Transverse colon (tissue), 4 donors: ENCODE data around the gene PMIS2. TPM values are rescaled to one million over a fixed set of nuclear protein-coding genes. Genes with fewer than 3 reads are reported as not detected.

Experiments
- DNase-seq: peaks from one replicate; pipeline ENCODE4 v3.0.0-alpha.2; 2019
- H3K27ac ChIP-seq, 4 donors: fragments of 200-600 bp; sonication (generic); 2 replicates each; pipeline ENCODE4 v1.5.1; 2016 to 2018; ENCODE audit warnings: inconsistent platforms in 4 of 4
- H3K27me3 ChIP-seq: fragments of 200-600 bp; sonication (generic); 2 replicates; pipeline ENCODE4 v1.5.1; 2017; ENCODE audit warnings: inconsistent platforms
- H3K36me3 ChIP-seq, 4 donors: fragments of 200-600 bp; sonication (generic); 2 replicates each; pipeline ENCODE4 v1.5.1; 2017 to 2019; ENCODE audit warnings: inconsistent platforms in 4 of 4
- H3K4me1 ChIP-seq, 4 donors: fragments of 200-600 bp; sonication (generic); 2 replicates each; pipeline ENCODE4 v1.5.1; 2017 to 2020; ENCODE audit warnings: inconsistent platforms in 4 of 4
- H3K4me3 ChIP-seq, 4 donors: fragments of 200-600 bp; sonication (generic); 1 replicate in 1 of 4; 2 replicates in 3 of 4; pipeline versions ENCODE4 v1.5.1 to v1.6.1; 2017 to 2019; ENCODE audit warnings: inconsistent platforms in 4 of 4
- H3K9me3 ChIP-seq, 2 donors: fragments of 200-600 bp; sonication (generic); 2 replicates each; pipeline ENCODE4 v1.5.1; 2017 to 2019; ENCODE audit warnings: inconsistent platforms in 2 of 2
- EP300 ChIP-seq: sonication (generic); formaldehyde crosslinking; IDR thresholded peaks from one replicate; pipeline ENCODE4 v1.6.1; 2017; ENCODE audit warnings: antibody characterized with exemption, low read depth
- POLR2A ChIP-seq: fragments of 450-650 bp; IDR thresholded peaks from one replicate; pipeline ENCODE4 v1.6.1; 2016; ENCODE audit warnings: antibody characterized with exemption, mild to moderate bottlenecking, moderate library complexity
- POLR2AphosphoS5 ChIP-seq, 3 donors: sonication (generic); formaldehyde crosslinking; IDR thresholded peaks; one replicate each; pipeline ENCODE4 v1.6.1; 2016; ENCODE audit warnings: antibody characterized with exemption in 3 of 3
- WGBS, 2 donors: methylation state at CpG; one replicate each; pipeline ENCODE4 v1.1.5; 2018; ENCODE audit warnings: low coverage in 1 of 2; 5-methylcytosine and 5-hydroxymethylcytosine counted together
- in situ Hi-C, 4 donors: fragments of 200-750 bp; cut with MboI; loops; one replicate each; pipeline versions ENCODE4 v1.15.0 to v1.15.1; 2017; ENCODE audit warnings: low sequenced_read_pairs in 3 of 4, low pct_ligation_motif_present in 1 of 4, low pct_unique_long_range_greater_than_20kb in 1 of 4
- intact Hi-C: fragments of 100-400 bp; cut with DNase I; formaldehyde crosslinking; loops from one replicate; pipeline ENCODE4 v1.15.1; 2023; ENCODE audit warnings: low total_unique reads
- total RNA-seq, 4 donors: library from RNA; depleted of rRNA; stranded (reverse); fragments of >200 nt; gene quantifications; one replicate each; pipeline ENCODE4 v1.1.0, GENCODE V29; 2016
- TF ChIP-seq, protein P1 (sequence below), 5 experiments: fragments of 200-600 bp in 3 of 5; fragments of 450-650 bp in 2 of 5; sonication (generic) in 3 of 5; IDR thresholded peaks; 1 replicate in 2 of 5; 2 replicates in 3 of 5; pipeline ENCODE4 v1.5.1; 2016 to 2017; ENCODE audit warnings: antibody characterized with exemption in 5 of 5, inconsistent platforms in 3 of 5, mild to moderate bottlenecking in 2 of 5, moderate library complexity in 1 of 5

Gene PMIS2
- total RNA-seq, 4 donors from 2014 or later = not detected

DNA sequence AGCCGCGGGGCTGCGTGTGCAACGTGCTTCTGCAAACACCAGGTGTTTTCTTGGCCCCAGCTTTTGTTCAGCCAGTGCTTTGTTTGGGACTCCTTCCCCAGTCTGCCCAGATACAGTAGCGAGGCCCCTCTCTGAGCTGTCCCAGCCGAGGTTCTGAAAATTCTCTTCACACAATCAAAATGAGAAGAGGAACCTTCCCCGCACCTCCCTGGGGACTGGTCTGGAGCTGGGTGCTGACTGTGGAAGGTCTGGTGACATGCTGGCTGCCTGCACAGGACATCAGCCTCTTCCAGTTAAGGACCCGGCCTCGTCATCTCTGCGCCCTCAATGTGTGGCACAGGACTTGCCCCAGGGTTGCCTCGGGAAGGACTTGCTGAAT, 26.7 kb upstream of the PMIS2 start:
- in situ Hi-C loops (no loop called here), intact Hi-C loops (no loop called here)
- Histone ChIP-seq H3K4me1 (peaks cover 0 to 12% (median 9%) of the 10 kb centered on the region in 4 donors), H3K36me3 (no peaks in the 10 kb centered on the region), H3K27ac (no peak overlapping the region), H3K9me3 (no peaks in the 10 kb centered on the region), H3K27me3 (peaks cover 48% of the 10 kb centered on the region), H3K4me3 (no peak overlapping the region)
- no peak for DNase-seq
- 43% methylated on average over 11 of the region's 11 CpGs; no CpG with 5 or more reads in 1 of the 2 donors for WGBS, 2 donors
- no peak for TF ChIP-seq POLR2AphosphoS5 (IDR thresholded peaks at IDR 0.05)
- no peak for TF ChIP-seq EP300

DNA sequence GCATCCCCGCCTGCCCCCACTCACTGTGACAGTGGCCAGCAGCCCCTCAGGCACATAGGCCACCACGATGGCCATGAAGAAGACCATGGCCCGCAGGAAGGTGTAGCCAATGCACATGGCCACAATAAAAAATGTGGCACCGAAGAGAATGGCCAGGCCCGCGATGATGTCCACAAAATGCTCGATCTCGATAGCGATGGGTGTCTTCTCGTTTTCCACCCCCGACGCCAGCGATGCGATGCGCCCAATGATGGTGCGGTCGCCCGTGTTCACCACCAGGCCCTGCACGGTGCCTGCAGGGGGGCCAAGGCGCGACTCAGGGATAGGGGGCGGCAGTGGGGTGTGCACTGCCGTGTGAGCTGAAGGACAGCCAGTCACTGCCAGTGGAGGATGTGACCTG, 26.2 kb upstream of the PMIS2 start:
- Histone ChIP-seq H3K27me3 (peaks cover 48% of the 10 kb centered on the region), H3K27ac (no peak overlapping the region), H3K4me1 (peaks cover 0 to 12% (median 9%) of the 10 kb centered on the region in 4 donors), H3K4me3 (no peak overlapping the region), H3K36me3 (no peaks in the 10 kb centered on the region), H3K9me3 (no peaks in the 10 kb centered on the region)
- no peak for DNase-seq
- in situ Hi-C loops = no loop called here
- WGBS, 2 donors = 90 to 100% methylated on average over 2 to 23 of the region's 23 CpGs
- no peak for TF ChIP-seq EP300
- no peak for TF ChIP-seq POLR2A
- TF ChIP-seq, protein P1, sequence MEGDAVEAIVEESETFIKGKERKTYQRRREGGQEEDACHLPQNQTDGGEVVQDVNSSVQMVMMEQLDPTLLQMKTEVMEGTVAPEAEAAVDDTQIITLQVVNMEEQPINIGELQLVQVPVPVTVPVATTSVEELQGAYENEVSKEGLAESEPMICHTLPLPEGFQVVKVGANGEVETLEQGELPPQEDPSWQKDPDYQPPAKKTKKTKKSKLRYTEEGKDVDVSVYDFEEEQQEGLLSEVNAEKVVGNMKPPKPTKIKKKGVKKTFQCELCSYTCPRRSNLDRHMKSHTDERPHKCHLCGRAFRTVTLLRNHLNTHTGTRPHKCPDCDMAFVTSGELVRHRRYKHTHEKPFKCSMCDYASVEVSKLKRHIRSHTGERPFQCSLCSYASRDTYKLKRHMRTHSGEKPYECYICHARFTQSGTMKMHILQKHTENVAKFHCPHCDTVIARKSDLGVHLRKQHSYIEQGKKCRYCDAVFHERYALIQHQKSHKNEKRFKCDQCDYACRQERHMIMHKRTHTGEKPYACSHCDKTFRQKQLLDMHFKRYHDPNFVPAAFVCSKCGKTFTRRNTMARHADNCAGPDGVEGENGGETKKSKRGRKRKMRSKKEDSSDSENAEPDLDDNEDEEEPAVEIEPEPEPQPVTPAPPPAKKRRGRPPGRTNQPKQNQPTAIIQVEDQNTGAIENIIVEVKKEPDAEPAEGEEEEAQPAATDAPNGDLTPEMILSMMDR (IDR thresholded peaks at IDR 0.05) = no peak
- TF ChIP-seq POLR2AphosphoS5 (IDR thresholded peaks at IDR 0.05) = no peak
- intact Hi-C loops = no loop called here

DNA sequence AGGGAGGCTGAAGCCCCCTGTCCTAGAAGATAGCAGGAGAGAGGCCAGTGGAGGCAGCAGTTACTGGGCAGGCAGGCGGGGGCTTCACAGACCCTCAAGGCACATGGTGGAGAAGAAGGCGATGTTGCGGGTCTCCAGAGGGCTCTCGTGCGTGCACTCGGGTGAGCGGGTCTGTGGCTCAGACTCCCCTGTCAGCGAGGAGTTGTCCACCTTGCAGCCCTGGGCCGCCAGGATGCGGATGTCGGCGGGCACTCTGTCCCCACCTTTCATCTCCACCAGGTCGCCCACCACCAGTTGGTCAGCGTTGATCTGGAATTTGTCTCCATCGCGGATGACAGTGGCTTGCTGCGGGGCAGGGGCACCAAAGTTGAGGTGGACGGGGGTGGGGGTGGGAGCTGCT, 25.7 kb upstream of the PMIS2 start:
- TF ChIP-seq POLR2AphosphoS5 (IDR thresholded peaks at IDR 0.05) (no peak), EP300 (no peak), POLR2A (no peak)
- TF ChIP-seq, protein P1 (IDR thresholded peaks at IDR 0.05) = no peak
- intact Hi-C loops (no loop called here), in situ Hi-C loops (no loop called here)
- no peaks in the 10 kb centered on the region for H3K36me3 ChIP-seq
- no peaks in the 10 kb centered on the region for H3K9me3 ChIP-seq
- H3K4me3 ChIP-seq = no peak overlapping the region
- no peak overlapping the region for H3K27ac ChIP-seq
- no peak for DNase-seq
- peaks cover 48% of the 10 kb centered on the region for H3K27me3 ChIP-seq
- 89 to 100% methylated on average over 1 to 18 of the region's 18 CpGs for WGBS, 2 donors
- H3K4me1 ChIP-seq = peaks cover 0 to 12% (median 9%) of the 10 kb centered on the region in 4 donors

DNA sequence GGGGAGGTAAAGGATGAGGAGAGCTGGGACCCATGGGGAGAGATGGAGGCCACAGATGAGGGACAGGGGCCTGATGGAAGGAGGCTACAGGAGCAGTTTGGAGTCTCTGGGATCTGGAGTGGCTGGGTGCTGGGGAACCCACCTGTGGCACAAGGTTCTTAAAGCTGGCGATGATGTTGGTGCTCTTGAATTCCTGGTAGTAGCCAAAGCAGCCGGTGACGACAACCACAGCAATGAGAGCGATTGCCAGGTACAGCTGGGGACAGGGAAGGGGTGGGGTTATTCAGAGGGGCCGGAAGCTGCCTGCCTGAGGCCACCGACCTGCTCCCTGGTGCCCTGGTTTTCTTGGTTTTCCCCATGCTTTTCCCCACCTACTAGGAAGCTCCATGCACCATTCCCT, 25.3 kb upstream of the PMIS2 start:
- in situ Hi-C loops (no loop called here), intact Hi-C loops (no loop called here)
- Histone ChIP-seq H3K9me3 (no peaks in the 10 kb centered on the region), H3K27ac (no peak overlapping the region), H3K4me3 (no peak overlapping the region), H3K4me1 (peaks cover 0 to 12% (median 9%) of the 10 kb centered on the region in 4 donors), H3K36me3 (no peaks in the 10 kb centered on the region), H3K27me3 (peaks cover 48% of the 10 kb centered on the region)
- no peak for DNase-seq
- 47% methylated on average over 6 of the region's 6 CpGs; no CpG with 5 or more reads in 1 of the 2 donors for WGBS, 2 donors
- TF ChIP-seq, protein P1 (IDR thresholded peaks at IDR 0.05) = no peak
- TF ChIP-seq POLR2A (no peak), EP300 (no peak), POLR2AphosphoS5 (IDR thresholded peaks at IDR 0.05) (no peak)

DNA sequence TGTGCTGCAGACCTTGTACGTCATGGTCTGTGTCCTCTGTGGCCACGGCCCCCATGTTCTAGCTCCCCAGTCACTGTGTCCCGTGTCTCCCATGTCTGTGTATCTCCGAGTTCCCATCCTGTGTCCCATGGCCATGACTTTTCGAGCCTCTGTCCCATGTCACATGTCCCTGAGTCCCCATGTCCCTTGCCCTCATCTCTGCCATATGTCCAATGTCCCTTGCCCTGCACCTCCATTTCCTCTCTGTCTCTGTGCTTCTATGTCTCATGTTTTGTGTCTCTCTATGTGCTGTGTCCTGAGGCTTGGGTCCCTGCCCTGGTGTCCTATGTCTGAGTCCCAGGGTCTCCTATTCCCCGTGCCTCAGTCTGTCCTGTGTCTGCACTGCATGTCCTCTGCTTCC, 24.5 kb upstream of the PMIS2 start:
- H3K9me3 ChIP-seq = no peaks in the 10 kb centered on the region
- H3K4me1 ChIP-seq = peaks cover 0 to 12% (median 9%) of the 10 kb centered on the region in 4 donors
- H3K27ac ChIP-seq = no peak overlapping the region
- 72 to 78% methylated on average over 6 of the region's 6 CpGs for WGBS, 2 donors
- DNase-seq = no peak
- H3K4me3 ChIP-seq = no peak overlapping the region
- H3K36me3 ChIP-seq = no peaks in the 10 kb centered on the region
- TF ChIP-seq, protein P1 (IDR thresholded peaks at IDR 0.05) = no peak
- TF ChIP-seq POLR2A = no peak
- no peak for TF ChIP-seq EP300
- no peak for TF ChIP-seq POLR2AphosphoS5 (IDR thresholded peaks at IDR 0.05)
- intact Hi-C loops = no loop called here
- H3K27me3 ChIP-seq = peaks cover 48% of the 10 kb centered on the region
- in situ Hi-C loops = no loop called here
